Measurements from ENCODE around the gene UBXN10.

GRCh38 chr1:20149601-20150325 is 36.1 kb upstream of the UBXN10 start:
- TF ChIP-seq CTCF (IDR thresholded peaks at IDR 0.05), result no peak
- no peak for TF ChIP-seq EP300 (IDR thresholded peaks at IDR 0.05)
- TF ChIP-seq POLR2A (IDR thresholded peaks at IDR 0.05), result no peak
